ENCODE measurements around the gene AKAP1.

GRCh38 chr17:57166803-57167202, 81.8 kb downstream of the AKAP1 start:
- TF ChIP-seq CTCF (IDR thresholded peaks at IDR 0.05) (no peak), ZFX (IDR thresholded peaks at IDR 0.05; ENCODE audit: borderline replicate concordance) (no peak)
